Hair follicle dermal papilla cell (primary cell): ENCODE measurements around the gene CABP2. TPM values are rescaled to one million over a fixed set of nuclear protein-coding genes. Genes with fewer than 3 reads are reported as not detected.

Experiments used
- small RNA-seq: library from RNA; depleted of rRNA; stranded (forward); fragments of <200 nt; gene quantifications from one replicate; pipeline ENCODE3, GENCODE V24; 2012
- total RNA-seq: library from RNA; depleted of rRNA; stranded (reverse); fragments of >200 nt; gene quantifications from 2 replicates; pipeline ENCODE4 v1.2.3, GENCODE V29; 2012

CABP2 gene
- not detected in 2 replicates for total RNA-seq

GRCh38 chr11:67522844-67523555 lies at the start of gene CABP2:
Gene CABP2 (minus strand): TSS chr11:67523446. CDS start chr11:67523326, 120 bp downstream.

DNA sequence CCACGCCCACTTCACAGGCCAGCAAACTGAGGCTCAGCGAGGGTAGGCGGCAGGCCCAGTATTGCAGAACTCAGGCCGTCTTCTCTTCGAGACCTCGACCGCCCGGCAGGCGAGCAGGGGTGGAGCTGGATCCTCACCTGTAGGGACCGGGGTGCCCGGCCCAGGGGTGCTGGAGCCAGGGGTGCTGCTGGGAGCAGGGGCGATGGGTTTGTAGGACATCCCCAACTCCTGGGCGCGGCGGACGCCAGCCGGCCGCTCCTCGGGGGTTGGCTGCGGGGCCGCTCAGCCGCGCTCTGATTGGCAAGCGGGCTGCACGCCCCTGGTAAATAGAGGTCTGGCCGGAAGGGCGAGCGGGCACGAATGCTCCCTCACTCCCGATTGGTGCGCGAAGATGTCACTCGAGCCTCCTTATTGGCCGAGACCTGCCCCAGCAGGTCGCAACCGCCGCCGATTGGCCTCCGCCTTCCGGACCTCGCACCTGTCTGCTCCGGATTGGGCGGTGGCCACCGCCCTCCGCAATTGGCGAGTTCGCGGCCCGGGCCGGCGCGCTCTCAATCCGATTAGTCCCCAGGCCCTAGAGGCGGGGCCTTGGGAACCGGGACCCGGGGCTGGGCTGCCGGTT lies 15.3 kb downstream of the CABP2 start, which contains the start of gene CDK2AP2:
CDK2AP2 (minus strand) TSS at position 299 of the 622 bp plus-strand sequence; CDS start at position 219, 80 bp downstream.

DNA sequence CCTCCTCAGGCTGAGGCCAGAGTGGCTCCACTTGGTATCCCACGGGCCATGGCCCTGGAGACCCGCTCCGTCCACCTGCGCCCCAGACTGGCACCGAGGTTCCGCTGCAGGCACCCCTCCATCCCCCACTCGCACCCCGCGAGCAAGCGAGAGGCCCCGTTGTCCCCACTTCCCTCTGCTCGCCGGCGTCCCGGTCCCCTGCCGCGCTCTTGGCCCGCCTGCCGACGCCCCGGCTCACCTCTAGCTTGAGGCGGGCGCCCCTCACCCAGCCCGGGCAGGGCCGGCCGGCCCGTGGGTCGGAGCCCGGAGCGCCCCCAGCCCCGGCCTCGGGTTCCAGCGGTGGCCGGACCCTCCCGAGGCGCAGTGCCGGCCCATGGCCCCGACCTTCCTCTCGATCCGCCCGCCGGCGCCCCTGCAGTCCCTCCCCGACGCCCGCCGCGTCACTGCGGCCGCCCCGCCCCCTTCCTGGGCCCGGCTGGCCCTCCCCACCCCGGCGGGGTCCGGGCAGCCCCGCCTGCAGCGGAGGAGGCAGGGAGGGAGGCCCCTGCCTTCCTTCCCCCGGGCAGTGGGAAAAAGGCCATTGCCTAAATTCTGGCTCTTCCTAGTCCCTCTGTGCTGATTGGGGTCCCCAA lies 18.2 kb downstream of the CABP2 start, which contains the start of gene PITPNM1:
PITPNM1 (minus strand) TSS at position 414 of the 632 bp plus-strand sequence. CDS start 1,183 bp downstream, outside the sequence.

DNA sequence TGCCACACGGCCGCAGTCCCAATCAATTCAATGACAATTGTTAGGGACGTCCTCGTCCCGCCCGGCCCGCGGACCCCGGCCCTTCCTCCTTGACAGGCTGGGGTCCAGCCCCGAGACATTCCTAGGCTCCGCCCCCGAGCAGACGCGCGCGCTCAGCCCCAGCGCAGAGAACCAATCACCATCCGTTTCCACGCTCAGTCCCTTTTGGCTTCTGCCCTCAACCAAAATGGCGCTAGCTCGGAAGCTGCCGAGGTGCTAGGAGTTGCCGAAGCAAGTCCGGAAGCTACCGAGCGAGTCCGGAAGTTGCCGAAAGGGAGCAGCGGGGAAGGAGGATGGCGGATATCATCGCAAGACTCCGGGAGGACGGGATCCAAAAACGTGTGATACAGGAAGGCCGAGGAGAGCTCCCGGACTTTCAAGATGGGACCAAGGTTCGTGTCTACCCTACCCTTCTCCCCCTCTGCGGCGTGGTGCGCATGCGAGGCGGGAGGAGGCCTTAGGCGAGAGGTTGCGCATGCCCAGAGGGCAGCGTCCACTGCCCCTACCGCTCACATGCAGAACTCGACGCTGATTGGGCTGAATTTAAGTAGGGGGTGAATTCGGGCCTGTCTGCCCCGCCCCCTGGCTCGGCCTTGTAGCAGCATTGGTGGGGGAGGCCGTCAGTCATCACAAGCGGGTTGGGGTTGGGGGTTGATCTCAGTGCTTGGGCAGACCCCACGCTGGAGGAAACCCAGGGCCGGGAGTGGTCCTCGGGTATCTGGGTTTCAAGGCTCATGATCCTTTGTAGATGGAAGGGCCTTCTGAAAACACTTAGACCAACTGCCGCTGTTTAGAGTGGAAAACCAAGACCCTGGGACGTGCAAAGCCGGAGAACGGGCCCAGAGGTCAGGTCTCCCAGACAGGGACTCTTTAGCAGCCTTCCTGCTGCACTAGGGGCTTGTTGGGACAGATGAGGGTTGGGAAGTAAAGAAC lies 40.1 kb downstream of the CABP2 start, which contains the start of gene AIP:
AIP (plus strand) TSS at position 200 of the 972 bp plus-strand sequence; CDS start at position 333, 133 bp downstream.

Small RNA genes within 50 kb of the gene (small RNA-seq; reads per million reads assigned to genes)
- not detected for gene MIR6752

Other genes with a start within 250 kb of the CABP2 start
- gene ANKRD13D, start 234.1 kb downstream of the CABP2 start, total RNA-seq = 31.9 and 35.2 TPM in 2 replicates
- gene SSH3, start 219.9 kb downstream of the CABP2 start, total RNA-seq = 18.3 and 18.8 TPM in 2 replicates
- 38.3 and 58.4 TPM in 2 replicates for gene POLD4, start 169.9 kb downstream of the CABP2 start, total RNA-seq
- gene CLCF1, start 149.8 kb downstream of the CABP2 start, total RNA-seq = 12.7 and 13.8 TPM in 2 replicates
- gene RAD9A, start 131.5 kb downstream of the CABP2 start, total RNA-seq = 5.0 and 7.3 TPM in 2 replicates
- gene PPP1CA, start 121.6 kb downstream of the CABP2 start, total RNA-seq = 169 and 220 TPM in 2 replicates
- 0.12 TPM in 1 of 2 replicates, not detected in the other for gene TBC1D10C, start 119.4 kb downstream of the CABP2 start, total RNA-seq
- under 0.01 and 0.16 TPM in 2 replicates for gene CARNS1, start 107.8 kb downstream of the CABP2 start, total RNA-seq
- 44.5 and 48.8 TPM in 2 replicates for gene RPS6KB2, start 95.0 kb downstream of the CABP2 start, total RNA-seq
- 0.32 TPM in 1 of 2 replicates, not detected in the other for gene PTPRCAP, start 85.8 kb downstream of the CABP2 start, total RNA-seq
- 128 and 136 TPM in 2 replicates for gene CORO1B, start 80.0 kb downstream of the CABP2 start, total RNA-seq
- gene GPR152, start 70.7 kb downstream of the CABP2 start, total RNA-seq = not detected in 2 replicates
- not detected in 2 replicates for gene CABP4, start 68.1 kb downstream of the CABP2 start, total RNA-seq
- 18.8 and 21.7 TPM in 2 replicates for gene TMEM134, start 54.2 kb downstream of the CABP2 start, total RNA-seq
- gene AIP, start 40.4 kb downstream of the CABP2 start, total RNA-seq = 50.3 and 58.9 TPM in 2 replicates
- 30.7 and 31.5 TPM in 2 replicates for gene PITPNM1, start 18.1 kb downstream of the CABP2 start, total RNA-seq
- 21.6 and 25.3 TPM in 2 replicates for gene CDK2AP2, start 15.3 kb downstream of the CABP2 start, total RNA-seq
- 399 and 414 TPM in 2 replicates for gene GSTP1, start 60.4 kb upstream of the CABP2 start, total RNA-seq
- gene NDUFV1, start 83.5 kb upstream of the CABP2 start, total RNA-seq = 137 and 150 TPM in 2 replicates
- gene NUDT8, start 106.5 kb upstream of the CABP2 start, total RNA-seq = 5.5 and 7.5 TPM in 2 replicates
- not detected in 2 replicates for gene TBX10, start 116.3 kb upstream of the CABP2 start, total RNA-seq
- gene ACY3, start 127.3 kb upstream of the CABP2 start, total RNA-seq = not detected in 2 replicates
- gene ALDH3B2, start 151.2 kb upstream of the CABP2 start, total RNA-seq = not detected in 2 replicates